ENCODE results near the gene NBPF1.
"Not testable (repeated sequence)": the region's sequence is repeated elsewhere in the genome, so short reads cannot be mapped to it uniquely, and the experiment has no call there.

Gene NBPF1

DNA sequence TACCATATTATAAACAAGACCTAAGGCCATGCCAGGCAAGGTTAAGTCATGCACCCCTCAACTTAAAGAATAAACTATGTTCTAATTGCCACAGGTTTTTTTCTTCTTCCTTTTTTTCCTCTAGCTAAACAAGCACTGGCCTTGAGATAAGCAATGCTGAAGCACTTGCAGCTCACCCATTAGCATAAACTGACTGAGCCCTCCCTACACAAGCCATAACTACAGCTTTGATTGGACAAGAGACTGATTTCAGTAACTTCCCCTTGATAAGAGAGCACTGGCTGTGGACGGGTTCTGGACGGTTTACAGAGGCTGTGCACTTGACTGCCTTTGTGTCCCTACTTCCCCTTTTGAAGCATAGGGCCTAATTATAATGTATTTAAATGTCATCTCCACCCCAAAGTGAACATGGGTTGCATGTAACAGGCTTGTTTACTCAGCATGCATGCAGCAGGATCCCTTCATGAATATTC is 72.9 kb downstream of the NBPF1 start:
- not testable (repeated sequence) for DNase-seq

DNA sequence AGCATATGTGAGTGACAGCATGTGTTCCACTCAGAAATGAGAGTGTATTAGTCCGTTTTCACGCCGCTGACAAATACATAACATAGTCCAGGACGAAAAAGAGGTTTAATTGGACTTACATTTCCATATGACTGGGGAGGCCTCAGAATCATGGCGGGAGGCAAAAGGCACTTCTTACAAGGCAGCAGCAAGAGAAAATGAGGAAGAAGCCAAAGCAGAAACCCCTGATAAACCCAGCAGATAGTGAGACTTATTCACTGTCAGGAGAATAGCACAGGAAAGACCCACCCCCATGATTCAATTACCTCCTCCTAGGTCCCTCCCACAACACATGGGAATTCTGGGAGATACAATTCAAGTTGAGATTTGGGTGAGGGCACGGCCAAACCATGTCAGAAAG is 75.8 kb downstream of the NBPF1 start:
- not testable (repeated sequence) for DNase-seq

DNA sequence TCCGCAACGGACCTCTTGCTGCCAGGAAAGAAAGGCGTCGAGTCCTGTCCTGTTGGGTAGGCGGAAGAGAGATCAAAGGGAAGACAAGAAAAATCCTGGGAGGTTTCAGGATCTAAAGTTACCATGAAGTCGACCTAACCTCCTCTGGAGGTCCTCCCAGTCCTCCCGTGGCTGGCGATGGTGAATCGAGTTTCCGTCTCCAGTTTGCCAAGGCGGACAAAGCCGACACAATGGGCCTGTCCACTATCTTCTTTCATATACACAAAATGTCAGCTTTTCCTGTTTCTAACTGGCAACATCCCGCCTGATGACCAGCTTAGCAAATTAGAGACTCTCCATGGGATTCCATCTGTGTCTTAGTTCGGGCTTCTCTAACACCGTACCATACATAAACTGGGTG is 76.6 kb downstream of the NBPF1 start:
- DNase-seq = not testable (repeated sequence)

DNA sequence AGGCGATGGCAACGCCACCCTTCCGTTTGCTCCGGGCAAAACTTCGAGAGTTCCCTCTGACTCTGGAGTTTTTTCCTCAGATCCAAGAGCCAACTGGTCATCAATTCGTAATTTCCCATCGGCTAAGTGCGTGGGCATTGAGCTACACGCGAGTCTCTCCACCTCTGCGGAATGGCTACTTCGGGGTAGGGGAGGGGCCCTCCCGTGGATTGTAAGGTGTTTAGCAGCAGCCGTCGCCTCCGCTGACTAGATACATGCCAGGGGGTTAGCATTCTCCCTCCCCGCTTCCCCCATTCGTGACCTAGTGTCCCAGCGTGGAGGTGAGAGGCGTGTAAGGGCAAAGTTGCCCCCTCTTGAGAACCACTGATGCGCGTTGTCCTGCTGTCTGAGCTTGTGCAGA is 77.5 kb downstream of the NBPF1 start:
- not testable (repeated sequence) for DNase-seq

DNA sequence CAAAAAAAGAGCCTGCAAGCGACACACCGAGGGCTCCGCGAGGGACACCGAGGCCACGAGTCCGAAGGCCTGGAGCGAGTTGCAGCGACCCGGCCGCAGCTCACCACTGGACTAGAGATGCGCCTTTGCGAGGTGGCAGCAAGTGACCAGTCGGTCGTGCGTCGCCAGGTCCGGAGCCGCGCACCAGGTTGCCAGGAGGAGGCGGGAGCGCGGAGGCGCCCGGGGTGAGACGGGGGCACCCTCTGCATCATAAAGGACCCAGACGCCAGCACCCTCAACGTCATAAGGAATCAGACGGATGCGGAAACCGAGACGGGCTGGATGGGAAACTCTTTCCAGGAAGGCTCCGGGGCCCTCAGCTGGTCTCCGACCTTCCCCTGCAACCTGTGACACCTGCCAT is 77.9 kb downstream of the NBPF1 start:
- not testable (repeated sequence) for DNase-seq

DNA sequence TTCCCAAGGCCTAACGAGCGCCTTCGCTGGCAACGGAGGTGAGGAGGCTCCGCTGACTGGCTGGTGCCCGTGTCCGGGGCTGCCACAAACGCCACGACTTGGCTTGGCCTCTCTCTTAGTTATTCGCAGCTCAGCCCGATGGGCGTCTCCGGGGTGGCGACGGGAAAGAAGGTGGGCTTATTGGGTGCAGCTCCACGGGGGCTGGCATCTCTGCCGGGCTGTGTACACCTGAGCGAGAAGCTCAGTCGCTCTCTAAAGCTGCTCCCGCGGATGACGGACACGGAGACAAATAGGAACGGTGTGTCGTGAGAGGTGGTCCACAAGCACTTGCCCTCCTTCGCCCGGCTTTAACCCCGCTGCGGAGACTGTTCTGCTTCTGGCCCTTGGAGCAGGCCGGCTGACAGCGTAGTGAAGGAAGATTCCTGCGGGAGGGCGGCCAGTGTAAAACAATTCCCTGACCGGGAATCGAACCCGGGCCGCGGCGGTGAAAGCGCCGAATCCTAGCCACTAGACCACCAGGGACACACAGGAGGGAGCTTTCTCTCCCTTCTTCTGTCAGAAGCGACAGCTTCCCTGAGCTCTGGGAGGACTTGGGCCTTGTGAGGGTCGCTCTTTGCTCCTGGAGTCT is 78.4 kb downstream of the NBPF1 start:
- not testable (repeated sequence) for DNase-seq

DNA sequence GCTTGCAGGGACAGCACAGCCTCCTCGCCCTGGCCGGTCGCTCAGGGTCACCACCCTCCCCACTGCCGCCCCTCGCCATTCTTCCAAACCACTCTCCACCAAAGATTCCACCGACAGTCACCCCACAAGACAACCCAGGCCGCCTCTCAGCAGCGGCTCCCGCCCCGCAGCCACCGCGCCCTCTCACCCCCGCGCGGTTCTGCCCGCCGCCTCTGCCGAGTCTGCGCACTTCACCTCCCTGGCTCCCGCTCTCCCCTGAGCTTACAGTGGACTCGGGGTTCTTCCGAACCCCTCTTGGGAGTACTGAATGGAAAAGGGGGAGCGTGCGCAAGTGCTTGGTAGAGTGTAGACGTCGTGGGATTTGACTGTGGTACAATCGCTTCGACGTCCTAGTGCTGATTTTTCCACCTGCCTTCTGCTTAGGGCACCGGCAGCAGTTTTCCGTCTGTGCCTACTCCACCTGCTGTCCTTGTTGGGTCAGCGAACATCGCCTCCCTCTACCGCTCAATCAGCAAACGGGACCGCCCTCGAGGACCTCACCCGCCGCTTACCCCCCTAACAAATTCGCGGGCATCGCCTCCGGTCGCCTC is 79.0 kb downstream of the NBPF1 start:
- DNase-seq = not testable (repeated sequence)

DNA sequence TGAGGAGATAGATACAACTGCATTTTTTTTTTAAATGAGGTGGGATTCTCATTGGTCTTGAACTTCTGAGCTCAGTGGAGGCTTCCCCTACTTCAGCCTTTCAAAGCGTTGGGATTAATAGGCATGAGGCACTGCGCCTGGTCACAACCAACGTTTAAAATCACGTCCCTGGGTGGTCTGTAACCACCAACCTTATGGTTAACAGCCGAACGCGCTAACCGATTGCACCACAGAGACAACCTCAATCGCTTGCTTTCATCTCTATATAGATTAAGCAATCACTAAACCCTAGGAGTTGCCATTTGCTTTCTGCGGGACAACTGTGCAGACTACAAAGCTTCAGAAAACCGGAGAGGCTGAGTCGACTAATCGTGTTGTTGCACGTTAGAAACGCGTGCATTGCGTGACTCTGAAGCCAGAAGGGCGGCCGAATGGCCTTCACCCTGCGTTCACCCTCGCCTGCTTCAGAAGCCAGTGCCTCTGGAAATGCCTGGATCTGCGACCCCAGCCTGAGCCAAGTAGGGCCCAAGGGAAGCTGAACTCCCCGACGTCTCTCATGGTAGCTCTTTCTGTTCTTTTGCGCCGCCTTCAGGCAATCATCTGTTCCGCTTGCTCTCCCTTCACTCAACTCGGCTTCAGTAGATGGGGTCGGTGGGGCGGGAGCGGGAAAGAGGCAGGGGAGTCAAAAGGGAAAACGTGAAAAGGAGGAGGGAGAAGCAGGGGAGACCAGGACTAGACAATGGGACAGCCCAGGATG is 81.0 kb downstream of the NBPF1 start:
- not testable (repeated sequence) for DNase-seq

DNA sequence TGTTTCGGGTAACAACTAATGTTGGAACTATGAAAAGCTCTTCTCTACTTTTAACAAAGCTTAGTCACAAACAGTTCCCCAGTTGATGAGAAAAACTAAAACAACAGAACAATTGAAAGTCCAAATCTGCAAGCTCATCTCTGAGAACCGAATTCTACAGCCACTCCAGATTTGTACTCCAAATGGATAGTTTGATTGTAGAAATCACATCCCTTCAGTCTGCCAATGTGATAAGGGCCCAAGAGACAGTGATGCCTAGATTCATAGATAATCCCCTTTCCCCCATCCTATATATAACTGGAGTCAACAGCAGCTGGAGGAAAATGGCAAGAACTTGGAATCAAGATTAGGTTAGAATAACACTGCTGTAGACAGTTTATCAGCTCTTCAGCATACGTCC is 85.0 kb downstream of the NBPF1 start:
- not testable (repeated sequence) for DNase-seq

DNA sequence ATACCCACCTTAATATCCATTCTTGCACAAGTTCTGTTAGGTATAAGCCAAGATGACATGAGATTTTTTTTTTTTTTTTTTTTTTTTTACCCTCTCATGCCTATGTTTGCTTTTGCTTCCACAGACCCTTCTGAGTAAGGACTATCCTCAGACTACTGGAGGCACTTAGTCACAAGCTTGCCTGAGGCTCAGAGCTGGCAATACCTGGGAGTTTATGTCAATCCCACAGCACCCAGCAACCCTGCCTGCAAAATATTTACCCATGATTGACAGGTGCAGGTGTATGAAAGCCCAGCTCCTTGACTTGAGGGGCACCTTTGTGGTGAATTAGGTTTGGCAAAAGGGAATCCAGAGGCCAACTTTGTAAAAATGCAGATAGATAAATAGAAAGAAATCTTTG is 87.6 kb downstream of the NBPF1 start:
- not testable (repeated sequence) for DNase-seq

DNA sequence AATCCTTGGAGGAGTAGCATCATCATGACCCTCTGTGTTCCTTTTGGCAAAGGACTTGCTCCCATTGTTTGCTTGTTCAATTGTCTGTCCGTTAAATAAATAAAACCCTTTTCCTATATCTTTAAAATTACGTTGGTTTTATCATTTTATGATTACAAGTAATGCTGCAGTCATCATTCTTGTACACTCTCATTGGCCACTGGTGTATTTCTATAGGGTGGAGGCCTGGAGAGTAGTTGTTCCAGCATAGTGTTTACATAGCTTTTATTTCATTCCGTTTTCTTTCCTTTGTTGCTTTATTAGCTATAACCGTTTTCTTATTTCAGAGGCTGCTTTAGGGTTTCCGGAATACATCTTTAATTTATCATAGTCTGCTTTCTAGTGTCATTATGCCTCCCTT is 91.7 kb downstream of the NBPF1 start:
- not testable (repeated sequence) for DNase-seq

DNA sequence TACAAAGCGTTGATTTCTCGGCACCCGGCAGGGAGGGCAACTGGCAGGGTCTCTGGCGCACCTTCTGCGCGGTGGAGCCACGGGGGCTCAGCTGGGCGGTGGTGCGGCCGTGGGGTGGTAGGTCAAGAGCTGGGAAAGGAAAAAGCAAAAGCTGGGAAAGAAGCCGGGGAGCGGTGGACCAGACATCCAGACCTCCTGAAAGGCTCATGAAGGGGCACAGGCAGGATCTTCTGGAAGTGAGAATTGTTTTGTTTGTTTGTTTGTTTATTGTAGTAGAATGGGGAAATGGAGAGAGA is 92.1 kb downstream of the NBPF1 start:
- no peak for DNase-seq

DNA sequence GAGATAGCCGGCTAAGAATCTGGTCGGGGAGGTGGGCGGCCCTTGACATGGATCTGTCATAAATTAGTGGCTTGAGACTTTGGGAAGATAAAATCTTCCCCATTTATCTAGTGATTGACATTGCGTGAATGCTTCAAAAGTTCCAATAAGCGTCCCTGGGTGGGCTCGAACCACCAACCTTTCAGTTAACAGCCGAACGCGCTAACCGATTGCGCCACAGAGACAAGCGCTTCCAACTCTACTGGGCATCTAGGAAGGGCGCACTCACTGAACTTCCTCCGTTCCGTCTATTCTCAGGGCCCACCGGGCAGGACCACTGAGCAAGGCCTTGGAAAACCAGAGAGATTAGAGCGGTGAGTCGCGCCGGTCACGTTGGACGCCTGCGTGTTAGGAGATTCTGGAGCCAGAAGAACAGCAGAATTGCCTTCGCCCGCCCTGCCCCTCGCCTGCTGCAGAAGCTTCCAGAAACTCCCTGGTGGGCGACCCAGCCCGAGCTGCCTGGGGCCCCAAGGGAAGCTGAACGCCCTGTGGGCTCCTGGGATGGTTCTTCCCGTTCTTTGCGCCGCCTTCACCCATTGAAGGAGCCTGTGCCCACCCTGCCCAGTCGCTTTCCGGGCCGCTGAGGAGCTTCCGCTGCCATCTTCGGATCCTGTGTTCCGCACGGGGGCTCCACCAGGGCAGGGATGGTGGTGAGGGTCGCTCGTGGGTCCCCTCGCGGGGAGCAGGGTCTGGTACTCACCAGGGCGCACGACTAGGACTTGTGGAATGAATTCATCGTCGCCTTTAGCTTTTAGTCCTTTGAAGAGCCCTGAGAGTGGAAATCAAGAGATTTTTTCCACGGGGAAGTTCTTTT is 92.7 kb downstream of the NBPF1 start:
- DNase-seq = not testable (repeated sequence)

DNA sequence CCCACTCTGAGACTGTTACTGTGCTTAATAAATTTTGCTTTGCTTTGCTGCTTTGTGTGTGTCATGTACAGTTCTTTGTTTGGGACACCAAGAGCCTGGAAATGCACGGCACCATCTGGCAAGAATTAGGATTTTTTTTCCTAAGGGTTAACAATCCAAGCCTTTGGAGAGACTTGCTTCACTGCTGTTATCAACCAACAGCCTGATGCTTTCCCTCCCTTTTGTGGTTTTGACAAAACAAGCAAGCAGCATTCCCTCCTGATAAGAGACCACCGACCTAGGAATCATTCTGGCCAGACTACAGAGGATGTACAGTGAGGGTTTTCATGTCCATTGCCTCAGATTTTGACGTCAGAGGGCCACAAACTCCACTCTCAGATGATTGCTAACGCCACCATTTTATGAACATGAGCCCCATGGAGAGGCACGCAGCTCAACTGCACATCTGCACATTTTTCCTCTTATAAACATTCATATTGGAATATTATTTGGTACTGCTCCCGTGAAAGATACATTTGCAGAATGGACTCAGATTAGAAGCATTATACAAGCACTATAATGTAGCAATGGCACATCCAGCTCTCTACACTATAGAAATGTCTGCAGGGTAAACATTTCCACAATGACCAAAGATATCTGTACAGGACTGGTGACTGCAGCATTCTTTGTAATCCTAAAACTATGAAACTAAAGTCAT is 94.0 kb downstream of the NBPF1 start:
- DNase-seq = not testable (repeated sequence)

DNA sequence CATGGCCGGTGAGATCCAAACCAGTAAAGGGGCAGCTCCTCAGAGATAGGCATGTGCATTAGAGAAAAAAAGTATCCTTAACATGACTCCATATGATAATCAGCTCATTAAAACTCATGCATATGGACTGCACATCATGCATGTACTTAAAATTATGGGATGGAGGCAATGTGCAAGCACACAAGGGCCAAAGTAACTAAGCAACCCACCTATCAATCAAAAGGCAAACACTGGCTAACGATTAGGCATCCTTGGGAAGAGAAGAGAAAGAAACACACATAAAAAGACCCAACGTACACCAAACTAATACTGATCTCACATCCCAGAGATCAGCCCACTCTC is 94.5 kb downstream of the NBPF1 start:
- DNase-seq = not testable (repeated sequence)

DNA sequence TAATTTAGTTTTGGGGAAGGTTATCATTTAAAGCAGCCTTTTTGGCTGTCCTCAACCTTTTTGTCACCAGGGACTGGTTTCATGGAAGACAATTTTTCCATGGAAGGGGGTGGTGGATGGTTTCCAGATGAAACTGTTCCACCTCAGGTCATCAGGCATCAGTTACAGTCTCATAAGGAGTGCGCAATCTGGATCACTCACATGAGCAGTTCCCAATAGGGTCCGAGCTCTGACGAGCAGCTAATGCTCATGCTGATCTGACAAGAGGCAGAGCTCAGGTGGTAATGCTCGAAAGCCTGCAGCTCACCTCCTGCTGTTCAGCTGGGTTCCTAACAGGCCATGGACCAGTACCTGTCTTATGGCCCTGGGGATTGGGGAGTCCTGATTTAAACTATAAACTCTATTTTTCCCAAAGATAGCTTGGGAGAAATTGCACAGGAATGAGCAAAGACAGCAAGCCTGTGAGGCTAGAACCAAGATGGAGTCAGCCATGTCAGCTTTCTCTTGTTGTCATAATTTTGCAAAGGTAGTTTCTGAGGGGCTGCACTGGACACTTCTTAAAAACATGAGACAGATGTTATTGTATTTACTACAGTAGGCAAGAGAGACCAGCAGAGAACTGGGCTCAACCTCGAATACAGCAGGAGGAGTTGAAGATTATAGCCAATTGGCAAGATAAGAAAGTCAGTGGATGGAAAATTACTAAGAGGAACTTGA is 96.5 kb downstream of the NBPF1 start:
- not testable (repeated sequence) for DNase-seq

DNA sequence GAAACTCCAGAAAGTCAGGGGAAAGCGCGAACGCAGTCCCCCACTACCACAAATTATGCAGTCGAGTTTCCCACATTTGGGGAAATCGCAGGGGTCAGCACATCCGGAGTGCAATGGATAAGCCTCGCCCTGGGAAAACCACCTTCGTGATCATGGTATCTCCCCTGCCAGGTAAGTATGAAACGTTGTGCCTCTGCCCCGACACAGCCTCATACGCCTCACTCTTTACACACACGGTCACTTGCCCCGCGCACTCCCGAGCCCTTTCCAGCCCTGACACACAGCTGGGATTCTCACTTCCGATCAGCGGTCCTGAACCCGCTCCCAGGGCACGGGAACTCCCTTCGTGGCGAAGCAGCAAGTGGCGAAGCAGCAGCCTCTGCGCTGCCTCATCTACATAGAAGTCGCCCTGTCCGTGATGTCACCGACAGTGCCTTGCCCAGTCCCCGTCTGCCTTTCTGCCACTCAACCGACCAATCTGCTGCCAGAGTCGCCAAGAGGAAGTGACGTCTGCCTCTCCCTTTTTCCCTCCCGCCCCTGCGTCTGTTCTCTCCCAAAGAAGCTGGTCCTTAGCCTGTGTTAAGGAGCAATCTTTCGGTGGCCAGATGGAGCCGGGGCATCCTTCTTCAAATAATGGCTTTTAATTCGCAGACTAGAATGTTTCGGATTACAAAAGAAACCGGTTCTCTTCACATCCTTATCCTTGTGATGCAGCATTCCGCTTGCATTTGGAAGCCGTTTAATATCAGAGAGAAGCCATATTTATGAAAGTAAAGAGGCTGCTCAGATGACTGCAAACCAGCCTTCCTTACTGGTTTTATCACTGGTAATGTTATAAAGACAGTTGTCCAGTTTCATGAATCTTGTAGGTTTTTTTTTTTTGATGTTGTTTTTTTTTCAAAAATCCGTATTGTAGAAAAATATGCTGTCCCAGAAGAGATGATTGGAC is 99.0 kb downstream of the NBPF1 start, which contains the start of gene RNU1-1:
Gene RNU1-1, minus strand, starts transcription at position 179 of the 949 bp plus-strand sequence.
- peak in 1 of 2 experiments; percentile 21 for DNase-seq

DNA sequence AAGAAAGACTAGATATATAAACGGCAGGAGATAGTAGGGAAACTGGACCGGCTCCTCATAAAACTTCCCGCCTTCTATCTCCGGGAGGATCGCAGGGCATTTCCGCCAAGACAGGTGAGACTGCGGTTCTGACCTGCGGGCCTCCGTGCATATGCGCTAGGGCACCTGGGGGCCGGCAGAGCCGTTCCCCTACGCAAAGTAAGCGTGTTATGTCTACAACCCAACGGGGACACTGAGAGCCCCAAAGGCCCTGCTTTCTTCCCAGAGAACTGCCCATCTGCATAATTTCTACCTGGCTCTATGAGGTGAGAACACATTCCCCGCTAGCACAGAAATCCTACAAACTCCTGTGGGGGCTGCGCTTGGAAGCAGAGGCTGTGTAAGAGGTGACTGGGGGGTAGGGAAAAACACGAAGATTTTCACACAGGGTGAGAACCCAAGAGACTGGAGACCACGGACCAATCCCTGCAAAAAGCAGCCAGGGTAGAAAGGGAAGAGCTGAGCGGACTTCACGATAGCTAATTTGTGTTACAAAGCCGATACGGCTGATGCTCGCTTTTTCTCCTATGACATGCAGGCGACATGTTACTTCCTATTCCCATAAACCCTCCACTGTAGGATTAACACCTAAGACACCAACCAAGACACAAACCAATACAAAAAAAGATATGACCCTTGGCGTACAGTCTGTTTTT is 99.8 kb downstream of the NBPF1 start:
- peak; percentile 47 to 86 for DNase-seq

DNA sequence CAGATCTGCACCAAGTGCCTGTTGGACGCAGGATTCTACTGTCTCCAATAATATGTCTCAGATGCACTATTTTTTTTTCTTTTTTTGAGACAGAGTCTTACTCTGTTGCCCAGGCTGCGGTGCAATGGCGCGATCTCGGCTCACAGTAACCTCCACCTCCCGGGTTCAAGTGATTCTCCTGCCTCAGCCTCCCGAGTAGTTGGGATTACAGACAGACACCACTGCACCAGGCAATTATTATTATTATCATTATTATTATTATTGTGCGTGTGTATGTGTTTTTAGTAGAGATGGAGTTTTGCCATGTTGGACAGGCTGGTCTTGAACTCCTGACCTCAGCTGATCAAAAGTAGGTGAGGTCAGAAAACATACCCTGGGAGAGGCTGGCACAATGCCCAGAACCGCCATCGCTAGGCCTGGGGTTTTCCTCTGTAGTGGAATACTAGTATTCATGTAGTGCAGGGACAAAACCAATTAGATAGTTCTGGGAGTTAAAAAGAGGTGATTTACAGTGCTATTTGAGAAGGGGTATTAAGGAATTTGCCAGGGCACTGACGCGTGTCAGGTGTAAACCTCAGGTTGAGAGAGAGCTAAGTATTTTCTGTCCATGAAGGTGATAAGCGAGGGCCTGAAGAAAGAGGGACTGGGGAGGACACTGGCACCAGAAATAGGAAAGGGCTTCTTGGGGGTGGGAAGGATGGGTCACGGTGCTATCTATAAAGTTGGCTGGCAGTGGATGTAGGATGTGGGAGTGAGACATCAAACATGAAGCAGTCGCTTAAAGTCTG is 100.5 kb downstream of the NBPF1 start:
- peak; percentile 8 to 78 for DNase-seq

Measured in SW 1271 (cell line).